Ectodermal cell (in vitro differentiated cells): ENCODE measurements around the gene MCAT.
"Not testable (repeated sequence)": the region's sequence is repeated elsewhere in the genome, so short reads cannot be mapped to it uniquely, and the experiment has no call there.

Experiments used
- H3K27ac ChIP-seq: 2 replicates; pipeline ENCODE4 v1.7.0; 2013; ENCODE audit warnings: mild to moderate bottlenecking, low read depth, low read length; ENCODE audit not compliant: insufficient read depth, poor library complexity, severe bottlenecking
- H3K27me3 ChIP-seq: 2 replicates; pipeline ENCODE4 v1.7.0; 2013; ENCODE audit warnings: mild to moderate bottlenecking, low read length; ENCODE audit not compliant: insufficient read depth, control insufficient read depth, poor library complexity, severe bottlenecking
- H3K36me3 ChIP-seq: one replicate; pipeline ENCODE4 v1.7.0; 2013; ENCODE audit warnings: low read length; ENCODE audit not compliant: control insufficient read depth, insufficient read depth
- H3K4me1 ChIP-seq: one replicate; pipeline ENCODE4 v1.7.0; 2013; ENCODE audit warnings: low read length; ENCODE audit not compliant: control insufficient read depth, insufficient read depth
- H3K4me3 ChIP-seq: 2 replicates; pipeline ENCODE4 v1.7.0; 2013; ENCODE audit warnings: low read depth, low read length, control low read depth; ENCODE audit not compliant: insufficient read depth
- H3K9me3 ChIP-seq: 2 replicates; pipeline ENCODE4 v1.7.0; 2013; ENCODE audit warnings: mild to moderate bottlenecking, low read length, moderate library complexity; ENCODE audit not compliant: control insufficient read depth
- WGBS, 2 experiments: methylation state at CpG; one replicate each; pipeline ENCODE4 v1.1.7; 2013; ENCODE audit warnings: missing lambda C conversion rate in 2 of 2; 5-methylcytosine and 5-hydroxymethylcytosine counted together

Gene MCAT

GRCh38 chr22:43153899-43154298 is 10.7 kb upstream of the MCAT start:
- peaks cover 24% of the 10 kb centered on the region for H3K27me3 ChIP-seq
- H3K9me3 ChIP-seq = no peaks in the 10 kb centered on the region
- H3K36me3 ChIP-seq = no peaks in the 10 kb centered on the region
- peaks cover 8% of the 10 kb centered on the region for H3K4me1 ChIP-seq
- no peak overlapping the region for H3K27ac ChIP-seq
- 94% methylated on average over 8 to 9 of the region's 9 CpGs for WGBS, 2 experiments
- no peak overlapping the region for H3K4me3 ChIP-seq

- Histone ChIP-seq H3K27ac (no peak overlapping the region), H3K4me3 (no peak overlapping the region), H3K36me3 (no peaks in the 10 kb centered on the region), H3K4me1 (peaks cover 8% of the 10 kb centered on the region), H3K9me3 (no peaks in the 10 kb centered on the region), H3K27me3 (peaks cover 24% of the 10 kb centered on the region)
- 74 to 76% methylated on average over 22 of the region's 22 CpGs for whole genome bisulfite sequencing, 2 experiments
Measured at GRCh38 chr22:43152357-43153071, 9.3 kb upstream of the MCAT start.

GRCh38 chr22:43152003-43152356 is 8.8 kb upstream of the MCAT start:
- H3K36me3 ChIP-seq = no peaks in the 10 kb centered on the region
- 82 to 83% methylated on average over 18 of the region's 18 CpGs for WGBS, 2 experiments
- H3K27ac ChIP-seq = no peak overlapping the region
- no peaks in the 10 kb centered on the region for H3K9me3 ChIP-seq
- peaks cover 24% of the 10 kb centered on the region for H3K27me3 ChIP-seq
- H3K4me1 ChIP-seq = peaks cover 8% of the 10 kb centered on the region
- H3K4me3 ChIP-seq = peak overlapping the region; percentile 25

GRCh38 chr22:43151251-43152002 is 8.2 kb upstream of the MCAT start, which contains the start of gene TSPO:
Gene TSPO, plus strand, starts transcription at chr22:43151559. Its CDS starts 7,680 bp downstream, at chr22:43159239.
- no peaks in the 10 kb centered on the region for H3K9me3 ChIP-seq
- peaks cover 8% of the 10 kb centered on the region for H3K4me1 ChIP-seq
- no peak within 1 kb of the TSS for H3K27ac ChIP-seq
- H3K27me3 ChIP-seq = peaks cover 24% of the 10 kb centered on the region
- 19 to 22% methylated on average over 75 of the region's 75 CpGs for WGBS, 2 experiments
- peak within 1 kb of the TSS; percentile 25 for H3K4me3 ChIP-seq
- H3K36me3 ChIP-seq = no peaks in the 10 kb centered on the region

GRCh38 chr22:43150731-43151206 is 7.6 kb upstream of the MCAT start:
- WGBS, 2 experiments = 90 to 91% methylated on average over 15 of the region's 15 CpGs
- Histone ChIP-seq H3K27me3 (peaks cover 24% of the 10 kb centered on the region), H3K4me1 (peaks cover 8% of the 10 kb centered on the region), H3K4me3 (peak overlapping the region; percentile 25), H3K9me3 (no peaks in the 10 kb centered on the region), H3K36me3 (no peaks in the 10 kb centered on the region), H3K27ac (no peak overlapping the region)

GRCh38 chr22:43148581-43148980 is 5.4 kb upstream of the MCAT start:
- Histone ChIP-seq H3K36me3 (no peaks in the 10 kb centered on the region), H3K27ac (no peak overlapping the region), H3K27me3 (peaks cover 24% of the 10 kb centered on the region), H3K4me3 (no peak overlapping the region), H3K4me1 (peaks cover 8% of the 10 kb centered on the region), H3K9me3 (no peaks in the 10 kb centered on the region)
- WGBS, 2 experiments = 75 to 76% methylated on average over 6 of the region's 6 CpGs

GRCh38 chr22:43147821-43148220 is 4.6 kb upstream of the MCAT start:
- H3K4me1 ChIP-seq = peaks cover 8% of the 10 kb centered on the region
- H3K4me3 ChIP-seq = no peak overlapping the region
- no peaks in the 10 kb centered on the region for H3K36me3 ChIP-seq
- H3K9me3 ChIP-seq = no peaks in the 10 kb centered on the region
- no peak overlapping the region for H3K27ac ChIP-seq
- WGBS, 2 experiments = 89 to 92% methylated on average over 8 of the region's 8 CpGs
- H3K27me3 ChIP-seq = peaks cover 24% of the 10 kb centered on the region

GRCh38 chr22:43146332-43146731 is 3.1 kb upstream of the MCAT start:
- not testable (repeated sequence) for H3K36me3 ChIP-seq, H3K27me3 ChIP-seq, H3K4me1 ChIP-seq, H3K4me3 ChIP-seq, H3K9me3 ChIP-seq, H3K27ac ChIP-seq
- WGBS, 2 experiments = 92 to 95% methylated on average over 14 to 15 of the region's 15 CpGs

- not testable (repeated sequence) for H3K27ac ChIP-seq, H3K27me3 ChIP-seq, H3K9me3 ChIP-seq, H3K4me3 ChIP-seq, H3K4me1 ChIP-seq, H3K36me3 ChIP-seq
- 89 to 94% methylated on average over 8 of the region's 8 CpGs for WGBS, 2 experiments
Measured at GRCh38 chr22:43145371-43145770, 2.2 kb upstream of the MCAT start.

GRCh38 chr22:43144949-43145348 is 1.8 kb upstream of the MCAT start:
- Histone ChIP-seq H3K9me3 (no peaks in the 10 kb centered on the region), H3K4me1 (no peaks in the 10 kb centered on the region), H3K27ac (no peak overlapping the region), H3K36me3 (peaks cover 9% of the 10 kb centered on the region), H3K27me3 (no peaks in the 10 kb centered on the region), H3K4me3 (no peak overlapping the region)
- 94 to 96% methylated on average over 3 of the region's 3 CpGs for WGBS, 2 experiments
